Inferior parietal cortex (tissue), 1 donor: Measurements from ENCODE around the gene TMEM271.
"Not testable (repeated sequence)": the region's sequence is repeated elsewhere in the genome, so short reads cannot be mapped to it uniquely, and the experiment has no call there.

Experiments
- DNase-seq: peaks from one replicate; pipeline ENCODE4 v3.0.0-alpha.2; 2016; ENCODE audit errors: extremely low spot score

TMEM271 gene

GRCh38 chr4:610411-611261, 34.5 kb upstream of the TMEM271 start:
- no peak for DNase-seq

- DNase-seq: no peak
These were observed 33.4 kb upstream of the TMEM271 start for GRCh38 chr4:609400-610050.

- DNase-seq: no peak
These were observed 32.1 kb upstream of the TMEM271 start for GRCh38 chr4:608236-608635.

GRCh38 chr4:605702-606425, 29.8 kb upstream of the TMEM271 start:
- no peak for DNase-seq

- no peak for DNase-seq
These were observed 28.0 kb upstream of the TMEM271 start for GRCh38 chr4:604131-604530.

GRCh38 chr4:602559-602942, 26.5 kb upstream of the TMEM271 start:
- peak; percentile 25 for DNase-seq

GRCh38 chr4:601612-602558, 25.8 kb upstream of the TMEM271 start:
- no peak for DNase-seq

GRCh38 chr4:600850-601515, 24.9 kb upstream of the TMEM271 start:
- DNase-seq: peak; percentile 41

- no peak for DNase-seq
These were observed 24.1 kb upstream of the TMEM271 start for GRCh38 chr4:600166-600565.

- no peak for DNase-seq
These were observed 22.8 kb upstream of the TMEM271 start for GRCh38 chr4:598925-599324.

- no peak for DNase-seq
These were observed 16.9 kb upstream of the TMEM271 start for GRCh38 chr4:592825-593520.

GRCh38 chr4:592178-592577, 16.1 kb upstream of the TMEM271 start:
- DNase-seq: not testable (repeated sequence)

- no peak for DNase-seq
These were observed 14.3 kb upstream of the TMEM271 start for GRCh38 chr4:590313-590841.

- no peak for DNase-seq
These were observed 13.3 kb upstream of the TMEM271 start for GRCh38 chr4:589219-589963.

- DNase-seq: no peak
These were observed 12.3 kb upstream of the TMEM271 start for GRCh38 chr4:588351-588849.

GRCh38 chr4:587671-588350, 11.7 kb upstream of the TMEM271 start:
- no peak for DNase-seq

GRCh38 chr4:583820-584219, 7.7 kb upstream of the TMEM271 start:
- DNase-seq: no peak

GRCh38 chr4:581753-582361, 5.8 kb upstream of the TMEM271 start:
- DNase-seq: no peak
